GM19467 (cell line): ENCODE measurements around the gene PIK3R3.
"Not testable (repeated sequence)": the region's sequence is repeated elsewhere in the genome, so short reads cannot be mapped to it uniquely, and the experiment has no call there.

Source experiments
- ATAC-seq: cut with Tn5 transposase; IDR thresholded peaks from one replicate; pipeline ENCODE4 v1.9.1; 2021; ENCODE audit warnings: mild to moderate bottlenecking, moderate library complexity; ENCODE audit not compliant: unreplicated experiment

Gene PIK3R3

DNA sequence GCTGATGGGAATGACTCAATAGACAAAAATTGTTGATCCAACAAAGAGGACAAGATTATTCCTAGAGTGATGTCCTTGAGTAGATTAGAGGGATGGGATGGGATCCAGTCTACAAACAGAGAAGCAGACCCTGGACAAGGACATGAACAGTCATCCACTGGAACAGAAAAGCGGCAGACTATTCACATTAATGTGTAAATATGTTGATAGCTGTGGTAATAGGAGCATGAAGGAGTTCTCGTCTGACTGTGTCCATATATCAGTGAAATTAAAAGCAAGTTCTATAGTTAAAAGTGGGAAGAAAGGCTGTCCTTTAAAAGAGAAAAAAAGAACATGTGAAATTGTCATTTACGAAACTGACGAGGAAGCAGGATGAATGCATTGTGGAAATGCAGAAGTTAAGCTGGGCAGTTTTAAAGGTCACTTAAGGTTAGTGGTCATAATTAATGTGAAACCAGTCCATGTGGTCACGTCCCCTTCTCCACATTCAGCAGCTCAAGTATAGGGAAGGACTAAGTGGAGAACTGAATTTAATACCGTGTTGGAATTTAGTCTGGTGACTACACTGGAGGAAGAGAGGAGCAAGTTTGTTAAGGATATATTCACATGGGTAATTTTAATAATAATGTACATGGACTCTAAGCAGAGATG, 62.1 kb downstream of the PIK3R3 start:
- no peak for ATAC-seq

DNA sequence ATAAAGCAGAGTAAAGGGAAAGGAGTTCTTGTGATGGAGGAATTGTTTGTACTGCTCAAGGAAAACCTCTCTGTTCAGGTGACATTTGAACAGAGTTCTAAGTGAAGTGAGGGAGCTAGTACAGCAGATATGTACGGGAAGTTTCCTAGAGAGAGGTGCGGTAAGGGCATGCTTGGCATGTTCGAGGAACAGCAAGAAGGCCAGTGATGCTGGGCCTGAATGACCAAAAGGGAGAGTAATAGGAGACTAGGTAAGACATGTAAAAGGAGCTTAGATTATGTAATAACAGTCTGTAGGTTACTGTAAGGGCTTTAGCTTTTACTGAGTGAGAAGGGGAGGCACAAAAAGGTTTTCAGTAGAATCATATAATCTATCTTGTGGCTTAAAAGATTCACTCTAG, 63.9 kb downstream of the PIK3R3 start:
- ATAC-seq = no peak

DNA sequence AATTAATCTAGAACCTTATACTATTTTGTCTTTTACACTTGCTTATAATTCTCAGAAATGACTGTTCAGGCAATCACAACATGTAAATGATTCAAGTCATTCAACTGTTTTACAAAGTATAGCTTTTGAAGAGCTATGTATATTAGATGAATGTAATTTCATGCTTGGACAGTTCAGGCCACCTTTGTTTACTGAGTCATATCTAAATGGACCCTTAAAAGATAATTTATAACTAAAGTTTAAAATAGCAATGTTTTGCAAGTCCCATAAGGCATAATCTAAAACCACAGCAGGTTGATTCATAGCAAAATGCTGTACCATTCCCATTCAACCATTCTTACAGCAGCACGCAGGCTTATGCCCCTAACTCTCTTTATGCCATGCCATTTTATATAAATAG, 64.8 kb downstream of the PIK3R3 start:
- ATAC-seq = no peak

DNA sequence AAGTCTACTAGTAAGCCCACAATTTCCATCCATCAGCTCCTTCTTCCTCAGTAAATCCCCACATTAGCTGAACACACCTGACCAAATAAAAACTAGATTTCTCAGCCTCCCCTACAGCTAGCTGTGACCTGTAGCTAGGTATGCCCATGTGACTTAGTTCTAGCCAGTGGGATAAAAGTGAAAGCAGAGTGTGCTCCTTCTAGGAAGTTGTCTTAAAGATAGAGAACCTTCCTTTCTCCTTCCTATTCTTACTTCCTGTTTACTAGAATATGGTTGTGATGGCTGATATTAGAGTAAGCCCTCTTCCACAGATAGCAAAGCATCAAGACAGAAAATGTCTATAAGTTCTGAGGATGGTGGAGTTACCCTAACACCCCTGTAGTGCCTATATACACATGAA, 67.0 kb downstream of the PIK3R3 start:
- ATAC-seq = no peak

DNA sequence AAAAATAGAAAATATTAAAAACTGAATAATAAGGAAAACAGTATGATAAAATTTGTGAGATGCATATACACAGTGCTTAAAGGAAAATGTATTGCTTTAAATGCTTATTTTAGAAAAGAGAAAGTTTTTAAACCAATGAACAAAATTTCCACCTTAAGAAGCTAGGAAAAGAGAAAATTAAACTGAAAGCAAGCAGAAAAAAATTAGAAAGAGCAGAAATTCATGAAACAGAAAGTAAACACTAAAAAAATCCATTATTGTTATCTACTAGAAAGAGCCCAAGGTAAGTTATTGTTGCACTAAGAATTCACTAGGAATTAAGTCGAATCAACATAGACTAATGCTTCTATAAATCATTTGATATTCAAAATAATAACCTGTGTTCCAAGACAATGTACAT, 67.7 kb downstream of the PIK3R3 start:
- no peak for ATAC-seq

DNA sequence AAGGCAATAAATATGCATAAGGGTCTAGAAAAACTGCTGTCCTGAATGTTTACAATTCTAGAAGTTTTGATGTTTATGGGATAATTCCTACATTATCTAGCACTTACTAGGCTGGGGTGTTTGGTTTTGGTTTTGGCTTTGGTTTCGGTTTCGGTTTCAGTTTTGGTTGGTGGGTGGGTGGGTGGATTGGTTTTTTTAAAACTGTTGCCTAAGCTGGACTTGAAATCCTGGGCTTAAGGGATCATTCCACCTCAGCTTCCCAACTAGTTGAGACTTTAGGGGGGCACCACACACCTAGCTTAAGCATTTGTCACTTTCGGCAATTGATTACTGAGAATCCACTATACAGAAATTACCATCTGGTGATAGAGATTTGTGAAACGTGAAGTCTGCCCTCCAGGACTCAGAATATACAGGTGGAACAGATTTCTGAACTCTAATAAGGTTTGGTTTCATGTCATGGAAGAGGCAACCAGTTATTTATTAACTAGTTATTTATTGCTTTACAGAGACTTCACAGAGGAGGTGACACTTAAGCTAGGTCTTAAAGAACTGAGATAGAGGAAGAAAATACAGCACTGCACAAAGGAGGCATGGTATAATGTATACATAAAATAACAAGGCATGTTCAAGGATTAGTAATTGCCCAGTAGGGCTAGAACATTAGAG, 69.6 kb downstream of the PIK3R3 start:
- peak; percentile 55 for ATAC-seq

DNA sequence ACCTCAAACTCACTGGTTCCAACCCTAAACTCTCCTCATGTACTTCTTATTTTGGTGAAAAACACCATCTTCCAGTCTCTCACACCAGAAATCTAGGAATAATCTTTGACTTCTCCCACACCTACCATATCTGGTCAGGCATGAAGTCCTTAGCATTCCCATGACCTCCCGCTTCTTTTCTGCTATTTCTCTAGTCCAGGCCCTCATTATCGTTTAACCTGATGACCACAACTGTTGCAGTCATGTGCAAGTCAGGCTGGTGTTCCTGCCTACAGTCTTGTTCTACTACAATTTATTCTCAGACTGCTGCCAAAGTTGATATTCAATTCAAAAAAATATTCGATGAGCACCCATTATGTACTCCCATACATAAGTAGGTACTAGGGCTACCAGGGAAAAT, 71.3 kb downstream of the PIK3R3 start:
- no peak for ATAC-seq

DNA sequence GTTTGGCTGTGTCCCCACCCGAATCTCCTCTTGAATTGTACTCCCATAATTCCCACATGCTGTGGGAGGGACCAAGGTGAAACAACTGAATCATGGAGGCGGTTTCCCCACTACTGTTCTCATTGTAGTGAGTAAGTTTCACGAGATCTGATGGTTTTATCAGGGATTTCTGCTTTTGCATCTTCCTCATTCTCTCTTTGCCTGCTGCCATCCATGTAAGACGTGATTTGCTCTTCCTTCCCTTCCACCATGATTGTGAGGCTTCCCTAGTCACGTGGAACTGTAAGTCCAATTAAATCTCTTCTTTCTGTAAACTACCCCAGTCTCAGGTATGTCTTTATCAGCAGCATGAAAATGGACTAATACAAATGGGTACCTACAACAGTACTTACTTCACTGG, 73.5 kb downstream of the PIK3R3 start:
- ATAC-seq = no peak

DNA sequence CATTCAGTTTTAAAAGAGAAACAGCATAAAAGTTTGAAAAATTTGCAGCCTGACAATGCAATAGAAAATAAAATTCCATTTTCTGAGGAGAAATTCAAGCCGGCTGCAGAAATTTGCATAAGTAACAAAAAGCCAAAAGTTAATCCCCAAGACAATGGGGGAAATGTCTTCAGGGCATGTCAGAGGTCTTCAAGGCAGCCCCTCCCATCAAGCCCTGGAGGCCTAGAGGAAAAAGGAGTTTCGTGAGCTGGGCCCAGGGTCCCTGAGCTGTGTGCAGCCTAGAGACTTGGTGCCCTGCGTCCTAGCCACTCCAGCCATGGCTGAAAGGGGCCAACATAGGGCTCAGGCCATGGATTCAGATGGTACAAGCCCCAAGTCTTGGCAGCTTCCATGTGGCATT, 74.6 kb downstream of the PIK3R3 start:
- ATAC-seq = no peak

DNA sequence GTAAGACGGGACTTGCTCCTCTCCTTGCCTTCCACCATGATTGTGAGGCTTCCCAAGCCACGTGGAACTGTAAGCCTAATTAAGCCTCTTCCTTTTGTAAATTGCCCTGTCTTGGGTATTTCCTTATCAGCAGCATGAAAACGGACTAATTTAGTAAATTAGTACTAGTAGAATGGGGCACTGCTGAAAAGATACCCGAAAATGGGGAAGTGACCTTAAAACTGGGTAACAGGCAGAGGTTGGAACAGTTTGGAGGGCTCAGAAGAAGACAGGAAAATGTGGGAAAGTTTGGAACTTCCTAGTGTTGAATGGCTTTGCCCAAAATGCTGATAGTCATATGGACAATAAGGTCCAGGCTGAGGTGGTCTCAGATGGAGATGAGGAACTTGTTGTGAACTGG, 75.2 kb downstream of the PIK3R3 start:
- not testable (repeated sequence) for ATAC-seq

DNA sequence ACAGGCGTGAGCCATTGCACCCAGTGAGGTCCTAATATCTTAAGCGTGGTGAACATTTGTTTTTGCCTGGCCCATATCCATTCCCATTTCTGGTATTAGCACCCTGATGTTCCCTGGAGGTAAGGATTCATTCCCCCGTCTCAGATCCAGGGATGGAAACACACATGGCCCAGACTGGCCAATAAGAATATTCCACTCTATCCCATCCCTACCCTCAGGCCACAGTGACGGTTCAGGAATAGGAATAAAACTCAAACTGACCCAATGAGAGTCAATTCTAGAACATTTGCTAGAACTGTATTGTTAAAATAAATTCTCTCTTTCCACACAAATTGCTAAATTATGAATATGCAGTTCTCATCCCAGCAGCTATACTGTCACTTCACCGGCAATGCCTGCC, 76.1 kb downstream of the PIK3R3 start:
- ATAC-seq = no peak

DNA sequence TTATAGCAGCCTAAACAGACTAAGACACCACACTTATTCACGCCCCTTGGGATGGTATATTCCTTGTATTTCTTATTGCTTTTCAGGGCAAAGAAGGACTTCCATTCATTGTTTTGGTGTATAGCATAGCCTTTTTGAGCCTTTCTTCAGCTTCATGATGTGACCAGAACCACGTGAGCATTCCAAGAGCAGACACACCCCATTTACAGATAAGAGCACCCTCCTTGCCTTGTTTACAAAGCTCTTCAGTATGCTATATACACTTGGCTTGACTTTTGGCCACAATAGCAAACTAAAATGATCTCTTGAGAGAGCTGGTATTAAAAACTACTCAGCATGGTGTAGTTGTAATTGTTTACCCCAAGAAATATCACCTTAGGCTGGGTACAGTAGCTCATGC, 78.7 kb downstream of the PIK3R3 start:
- ATAC-seq = no peak

DNA sequence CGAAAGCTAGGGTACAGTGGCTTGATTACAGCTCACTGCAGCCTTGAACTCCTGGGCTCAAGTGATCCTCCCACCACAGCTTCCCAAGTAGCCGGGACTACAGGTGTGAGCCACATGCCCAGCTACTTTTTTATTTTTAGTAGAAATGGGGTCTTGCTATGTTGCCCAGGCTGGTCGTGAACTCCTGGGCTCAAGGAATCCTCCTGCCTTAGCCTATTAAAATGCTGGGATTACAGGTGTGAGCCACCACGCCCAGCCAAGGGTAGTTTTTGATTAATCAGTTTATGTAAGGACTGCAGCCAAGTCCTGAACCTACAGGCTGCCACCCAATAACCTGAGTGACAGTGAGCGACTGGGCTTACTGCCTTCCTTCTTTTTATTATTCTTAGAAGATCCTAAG, 88.3 kb downstream of the PIK3R3 start:
- no peak for ATAC-seq

DNA sequence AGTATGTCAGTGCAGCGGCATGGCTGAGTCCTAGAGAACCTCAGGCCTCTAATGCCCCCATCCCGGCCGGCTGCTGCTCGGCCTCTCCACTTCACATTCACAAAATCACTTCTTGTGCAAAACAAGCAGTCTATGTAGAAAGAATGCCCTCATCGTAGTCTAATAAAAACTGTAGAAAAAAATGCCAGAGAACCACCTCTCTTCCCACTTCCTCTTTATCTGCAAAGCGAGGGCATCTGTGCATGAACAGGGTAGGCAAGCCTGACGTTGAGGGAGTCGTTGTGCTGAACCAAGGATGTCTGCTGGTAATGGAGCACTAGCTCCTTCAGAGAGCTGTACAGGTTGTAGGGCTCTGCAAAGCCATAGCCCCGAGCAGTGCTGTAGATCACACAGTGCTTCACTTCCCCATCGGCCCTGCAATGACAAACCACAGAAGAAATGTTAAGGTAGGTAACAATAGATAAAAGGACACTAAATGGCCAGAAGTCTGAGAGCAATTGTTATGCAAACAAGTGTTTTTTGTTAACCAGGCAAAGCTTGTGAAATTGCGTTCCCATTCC, 88.9 kb downstream of the PIK3R3 start:
- ATAC-seq = peak; percentile 88

DNA sequence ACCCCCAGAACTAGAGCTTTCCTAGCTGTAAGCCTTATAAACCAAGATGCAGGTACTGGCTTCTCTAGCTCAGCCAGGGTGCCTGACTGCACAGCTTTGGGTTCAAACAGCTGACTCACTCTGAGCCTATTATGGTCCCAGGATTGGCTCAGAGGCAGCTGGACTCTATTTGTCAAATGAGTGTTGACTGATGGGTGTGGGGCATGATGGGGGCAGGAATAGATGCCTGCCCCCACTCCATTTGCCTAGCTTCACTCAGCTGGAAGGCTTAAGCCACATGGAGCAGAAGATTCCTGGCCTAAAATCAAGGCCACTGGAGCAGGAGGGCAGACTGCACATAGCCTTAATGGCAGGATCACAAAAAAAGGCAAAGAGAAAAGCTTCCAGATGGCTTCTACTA, 90.5 kb downstream of the PIK3R3 start:
- no peak for ATAC-seq

DNA sequence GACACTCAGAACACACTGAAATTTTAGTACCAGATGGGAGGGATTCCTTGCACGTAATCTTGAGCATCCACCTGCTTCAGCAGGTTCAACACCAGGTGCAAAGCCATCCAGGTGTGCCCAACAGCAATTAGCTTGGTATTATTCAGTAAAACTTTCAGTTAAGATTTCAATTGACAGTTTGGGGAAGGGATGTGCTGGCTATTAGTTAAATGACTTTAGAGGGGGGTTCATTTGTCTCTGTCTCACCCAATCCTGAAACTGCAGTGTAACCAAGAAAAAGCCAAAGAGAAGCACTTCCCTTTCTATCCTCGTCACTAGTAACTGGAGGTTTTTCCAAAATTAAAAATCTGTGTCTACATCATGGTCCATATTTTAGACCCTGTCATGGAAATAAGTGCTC, 90.9 kb downstream of the PIK3R3 start:
- ATAC-seq = no peak

DNA sequence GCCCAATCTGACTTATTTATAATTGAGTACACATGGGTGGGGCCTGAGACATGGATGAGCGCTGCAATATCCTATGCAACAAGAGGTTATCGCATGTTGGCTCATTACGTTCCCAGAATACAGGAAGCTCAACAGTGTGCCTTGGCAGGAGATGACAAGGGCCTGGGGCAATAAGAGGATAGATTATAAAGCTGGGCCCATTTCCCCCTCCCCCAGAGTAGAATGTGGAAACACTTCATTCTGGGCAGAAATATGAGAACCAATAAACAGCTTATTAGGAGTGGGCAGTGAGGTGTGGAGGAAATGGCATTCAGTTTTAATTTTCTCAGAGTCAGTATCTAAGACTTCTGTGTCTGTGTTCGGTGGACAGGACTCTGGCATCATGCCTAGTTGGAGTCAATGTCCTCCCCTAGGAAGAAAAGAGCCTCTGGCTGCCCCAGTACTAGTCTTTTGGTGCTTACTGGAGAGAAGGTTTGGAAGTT, 92.8 kb downstream of the PIK3R3 start:
- ATAC-seq = no peak

DNA sequence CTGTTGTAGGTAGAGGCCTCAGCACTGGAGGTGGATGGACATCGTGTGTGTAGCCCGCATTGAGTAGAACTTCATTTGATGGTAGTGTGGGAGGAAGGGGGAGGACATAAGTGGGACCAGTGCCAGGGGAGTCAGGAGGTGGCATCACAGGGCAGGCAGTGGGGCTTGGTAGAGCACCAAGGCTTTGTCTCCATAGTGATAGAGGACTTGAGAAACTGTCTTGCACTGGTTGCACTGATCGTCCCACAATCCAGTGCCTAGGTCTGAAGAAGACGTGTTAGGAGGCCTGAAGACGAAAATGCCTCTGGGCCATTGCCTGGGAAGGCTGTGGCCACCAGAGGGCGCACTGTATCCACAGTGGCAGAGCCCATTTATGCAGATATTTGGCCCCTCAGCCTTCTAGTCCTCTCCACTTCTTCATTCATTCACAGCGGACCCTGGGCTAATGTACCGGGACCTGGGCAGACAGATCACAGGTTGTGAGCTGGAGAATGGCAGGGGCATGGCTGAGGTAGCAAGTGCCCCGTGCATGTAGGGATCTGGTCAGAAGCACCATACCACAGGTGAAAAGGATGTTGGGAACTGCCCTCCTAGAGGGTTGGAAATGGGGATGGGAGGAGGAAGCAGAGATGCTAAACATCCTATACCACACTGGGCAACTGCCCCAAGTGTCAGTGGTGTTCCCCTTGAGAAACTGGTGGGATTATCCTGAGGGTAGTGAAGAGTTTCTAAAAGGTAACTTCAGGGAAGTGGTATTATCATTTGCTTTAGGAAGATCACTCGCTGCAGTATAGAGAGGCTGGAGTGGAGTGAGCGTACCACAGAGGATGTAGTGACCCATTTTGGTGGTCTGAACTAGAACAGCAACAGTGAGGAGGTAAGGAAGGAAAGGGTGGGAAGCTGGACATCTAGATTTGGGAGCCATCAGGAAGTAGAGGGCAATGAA, 95.3 kb downstream of the PIK3R3 start:
- no peak for ATAC-seq

DNA sequence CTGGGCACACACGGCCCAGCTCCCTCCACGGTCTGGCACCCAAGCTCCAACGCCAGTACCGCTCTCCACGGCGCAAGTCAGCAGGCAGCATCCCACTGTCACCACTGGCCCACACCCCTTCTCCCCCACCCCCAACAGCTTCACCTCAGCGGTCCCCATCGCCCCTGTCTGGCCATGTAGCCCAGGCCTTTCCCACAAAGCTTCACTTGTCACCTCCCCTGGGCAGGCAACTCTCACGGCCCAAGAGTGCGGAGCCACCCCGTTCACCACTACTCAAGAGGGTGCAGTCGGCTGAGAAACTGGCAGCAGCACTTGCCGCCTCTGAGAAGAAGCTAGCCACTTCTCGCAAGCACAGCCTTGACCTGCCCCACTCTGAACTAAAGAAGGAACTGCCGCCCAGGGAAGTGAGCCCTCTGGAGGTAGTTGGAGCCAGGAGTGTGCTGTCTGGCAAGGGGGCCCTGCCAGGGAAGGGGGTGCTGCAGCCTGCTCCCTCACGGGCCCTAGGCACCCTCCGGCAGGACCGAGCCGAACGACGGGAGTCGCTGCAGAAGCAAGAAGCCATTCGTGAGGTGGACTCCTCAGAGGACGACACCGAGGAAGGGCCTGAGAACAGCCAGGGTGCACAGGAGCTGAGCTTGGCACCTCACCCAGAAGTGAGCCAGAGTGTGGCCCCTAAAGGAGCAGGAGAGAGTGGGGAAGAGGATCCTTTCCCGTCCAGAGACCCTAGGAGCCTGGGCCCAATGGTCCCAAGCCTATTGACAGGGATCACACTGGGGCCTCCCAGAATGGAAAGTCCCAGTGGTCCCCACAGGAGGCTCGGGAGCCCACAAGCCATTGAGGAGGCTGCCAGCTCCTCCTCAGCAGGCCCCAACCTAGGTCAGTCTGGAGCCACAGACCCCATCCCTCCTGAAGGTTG, 97.6 kb downstream of the PIK3R3 start:
- ATAC-seq = no peak
